K562 (cell line): ENCODE data around the gene WDR19. TPM values are rescaled to one million over a fixed set of nuclear protein-coding genes. Genes with fewer than 3 reads are reported as not detected.

Source experiments
- ARID3A ChIP-seq: IDR thresholded peaks from 2 replicates; pipeline ENCODE4 v1.6.1; 2012; ENCODE audit warnings: low read depth, low read length, improper control_type of control experiment, borderline replicate concordance
- ATF1 ChIP-seq, 2 experiments: fragments of 450-650 bp in 1 of 2; IDR thresholded peaks; 2 replicates each; pipeline ENCODE4 v1.6.1; 2016; ENCODE audit warnings: missing compliant biosample characterization in 1 of 2, missing genetic modification characterization in 1 of 2
- CBX1 ChIP-seq: sonication (generic); IDR thresholded peaks from 2 replicates; pipeline ENCODE4 v1.6.1; 2016; ENCODE audit warnings: antibody characterized with exemption, low read depth, mild to moderate bottlenecking
- CREB1 ChIP-seq, 2 experiments: sonication (generic) in 1 of 2; formaldehyde crosslinking in 1 of 2; IDR thresholded peaks; 2 replicates each; pipeline versions ENCODE4 v1.6.1 to v1.8.0; 2012 to 2022; ENCODE audit warnings: inconsistent platforms in 1 of 2, mild to moderate bottlenecking in 1 of 2, missing genetic modification reagents in 1 of 2, moderate library complexity in 1 of 2
- CREB3L1 ChIP-seq: fragments of 450-650 bp; IDR thresholded peaks from 2 replicates; pipeline ENCODE4 v1.6.1; 2014; ENCODE audit warnings: low read depth, mild to moderate bottlenecking, moderate library complexity, borderline replicate concordance
- CTBP1 ChIP-seq: fragments of 450-650 bp; IDR thresholded peaks from 2 replicates; pipeline ENCODE4 v1.6.1; 2016; ENCODE audit warnings: borderline replicate concordance
- E2F6 ChIP-seq, 2 experiments: IDR thresholded peaks; 2 replicates each; pipeline ENCODE4 v1.6.1; 2011; ENCODE audit warnings: borderline replicate concordance in 1 of 2, control low read depth in 1 of 2, low read depth in 1 of 2, low read length in 1 of 2, mild to moderate bottlenecking in 1 of 2, mixed read lengths in 1 of 2, moderate library complexity in 1 of 2; ENCODE audit not compliant: insufficient read depth in 1 of 2, insufficient read length in 1 of 2, poor library complexity in 1 of 2, severe bottlenecking in 1 of 2; ENCODE audit errors: extremely low read depth in 1 of 2
- ELF1 ChIP-seq: fragments of 200-800 bp; sonication (Bioruptor generic); IDR thresholded peaks from 2 replicates; pipeline ENCODE4 v1.6.1; 2016; ENCODE audit warnings: missing genetic modification characterization, missing compliant biosample characterization
- LEF1 ChIP-seq: fragments of 450-650 bp; IDR thresholded peaks from 2 replicates; pipeline ENCODE4 v1.6.1; 2016; ENCODE audit warnings: mild to moderate bottlenecking
- MAFK ChIP-seq: IDR thresholded peaks from 2 replicates; pipeline ENCODE4 v1.6.1; 2011; ENCODE audit warnings: low read length, improper control_type of control experiment
- NFYB ChIP-seq: IDR thresholded peaks from 2 replicates; pipeline ENCODE4 v1.6.1; 2011; ENCODE audit warnings: mild to moderate bottlenecking, moderate library complexity; ENCODE audit not compliant: insufficient read length; ENCODE audit errors: extremely low read depth
- PKNOX1 ChIP-seq: fragments of 450-650 bp; IDR thresholded peaks from 2 replicates; pipeline ENCODE4 v1.6.1; 2016
- RBFOX2 ChIP-seq: fragments of 200-400 bp; formaldehyde crosslinking; IDR thresholded peaks from 2 replicates; pipeline ENCODE4 v1.6.1; 2017; ENCODE audit warnings: low read depth, mild to moderate bottlenecking, low read length, moderate library complexity
- TFE3 ChIP-seq: fragments of 450-650 bp; formaldehyde crosslinking; IDR thresholded peaks from 2 replicates; pipeline ENCODE4 v1.4.0; 2020; ENCODE audit warnings: mild to moderate bottlenecking, mixed read lengths
- YY1 ChIP-seq, 3 experiments: IDR thresholded peaks; 2 replicates each; pipeline ENCODE4 v1.6.1; 2011; ENCODE audit warnings: low read length in 2 of 3, mild to moderate bottlenecking in 2 of 3, moderate library complexity in 2 of 3, borderline replicate concordance in 1 of 3, control low read depth in 1 of 3, low read depth in 1 of 3; ENCODE audit not compliant: insufficient read depth in 3 of 3, insufficient replicate concordance in 2 of 3, control insufficient read depth in 1 of 3, insufficient read length in 1 of 3; ENCODE audit errors: extremely low read depth in 1 of 3
- ZNF316 ChIP-seq: fragments of 450-650 bp; IDR thresholded peaks from 2 replicates; pipeline ENCODE4 v1.6.1; 2016
- polyA plus RNA-seq, 8 experiments: library from polyadenylated mRNA; depleted of rRNA in 4 of 8; stranded (reverse) in 5 of 8; unstranded in 3 of 8; fragments of >200 nt; fragmentation: Nextera tagmentation in 2 of 8; fragmentation: Illumina TruSeq in 1 of 8; extraction: Ambion mirVana in 2 of 8; extraction: Trizol in 1 of 8; gene quantifications; 2 replicates each; pipeline versions ENCODE4 v1.2.1 to v1.2.3, GENCODE V29; 2011 to 2014; ENCODE audit warnings: inconsistent platforms in 1 of 8, missing spikeins in 1 of 8
- total RNA-seq, 7 experiments: library from RNA; depleted of rRNA in 6 of 7; stranded (reverse); fragments of >200 nt in 6 of 7; fragmentation: Illumina TruSeq in 2 of 7; extraction: Trizol in 2 of 7; gene quantifications; 2 replicates each; pipeline versions ENCODE4 v1.2.1 to v1.2.3, GENCODE V29; 2011 to 2021; ENCODE audit warnings: low replicate concordance in 1 of 7
- TF ChIP-seq, protein P1 (sequence below): fragments of 250-450 bp; sonication (Bioruptor Pico); IDR thresholded peaks from 2 replicates; pipeline ENCODE4 v1.9.0; 2021; ENCODE audit warnings: mild to moderate bottlenecking

Gene WDR19
- total and polyA plus RNA-seq, 9 of the 15 experiments (the other 6 are each of a cell fraction or from before 2014, with no cell fraction given) = 6.8 to 37.6 (median 11.2) TPM

GRCh38 chr4:39181905-39182638, at the start of gene WDR19 (continued):
- TF ChIP-seq TFE3 (CRISPR knock-in tag) (peak; percentile 97), ZNF316 (peak; percentile 55; the same call in 1 of the 2 replicates), LEF1 (0 out of 2 replicates have a peak, but pooled peaks have one; percentile 31), E2F6 (IDR thresholded peaks at IDR 0.05; ENCODE audit: borderline replicate concordance in 1 of 2, extremely low read depth in 1 of 2, insufficient read depth in 1 of 2, insufficient read length in 1 of 2, low read depth in 1 of 2, low read length in 1 of 2, poor library complexity in 1 of 2, severe bottlenecking in 1 of 2) (peak; percentile 61 to 90), MAFK (peak; percentile 29; the same call in 1 of the 2 replicates), PKNOX1 (peak; percentile 71), CREB3L1 (peak; percentile 38; the same call in 1 of the 2 replicates), ELF1 (tag) (peak; percentile 76), NFYB (peak; percentile 51), CREB1 (IDR thresholded peaks at IDR 0.05) (peak; percentile 68; the same call in 1 of the 2 replicates), CREB1 (CRISPR knock-in tag; IDR thresholded peaks at IDR 0.05) (peak; percentile 51; the same call in 1 of the 2 replicates), YY1 (IDR thresholded peaks at IDR 0.05; ENCODE audit: borderline replicate concordance in 1 of 3, control insufficient read depth in 1 of 3, extremely low read depth in 1 of 3, insufficient read depth in 3 of 3, insufficient read length in 1 of 3, insufficient replicate concordance in 2 of 3, low read depth in 1 of 3, low read length in 2 of 3) (peak in 2 of 3 experiments; percentile 14 to 65), RBFOX2 (peak; percentile 58), CTBP1 (peak; percentile 32; the same call in 1 of the 2 replicates), CBX1 (no peak; the same call in 1 of the 2 replicates), ARID3A (peak; percentile 49; the same call in 1 of the 2 replicates), ATF1 (CRISPR knock-in tag; IDR thresholded peaks at IDR 0.05) (no peak), ATF1 (tag; IDR thresholded peaks at IDR 0.05) (peak; percentile 80)
- TF ChIP-seq, protein P1, sequence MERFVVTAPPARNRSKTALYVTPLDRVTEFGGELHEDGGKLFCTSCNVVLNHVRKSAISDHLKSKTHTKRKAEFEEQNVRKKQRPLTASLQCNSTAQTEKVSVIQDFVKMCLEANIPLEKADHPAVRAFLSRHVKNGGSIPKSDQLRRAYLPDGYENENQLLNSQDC (CRISPR knock-in tag) = no peak
